Measurements from ENCODE around the gene CD180.

CD180 gene

GRCh38 chr5:67201897-67202549 lies 5.4 kb upstream of the CD180 start:
- in situ Hi-C loops (cut with MboI; ENCODE audit: low sequenced_read_pairs, unreplicated experiment), result loop anchor here (25.0 kb wide), 1 partner anchor 215 kb away; no protein-coding TSS in a partner anchor
- no peak for TF ChIP-seq CTCF (IDR thresholded peaks at IDR 0.05; ENCODE audit: borderline replicate concordance, control extremely low read depth, extremely low read depth, insufficient read depth, missing control alignments)
- no peak for DNase-seq (ENCODE audit: low spot score)

GRCh38 chr5:67200809-67201562 lies 4.4 kb upstream of the CD180 start:
- in situ Hi-C loops (cut with MboI; ENCODE audit: low sequenced_read_pairs, unreplicated experiment), result loop anchor here (25.0 kb wide), 1 partner anchor 214 kb away; no protein-coding TSS in a partner anchor
- no peak for DNase-seq (ENCODE audit: low spot score)
- no peak for TF ChIP-seq CTCF (IDR thresholded peaks at IDR 0.05; ENCODE audit: borderline replicate concordance, control extremely low read depth, extremely low read depth, insufficient read depth, missing control alignments)

- no peak for DNase-seq (ENCODE audit: low spot score)
- in situ Hi-C loops (cut with MboI; ENCODE audit: low sequenced_read_pairs, unreplicated experiment), result loop anchor here (25.0 kb wide), 1 partner anchor 213 kb away; no protein-coding TSS in a partner anchor
- no peak for TF ChIP-seq CTCF (IDR thresholded peaks at IDR 0.05; ENCODE audit: borderline replicate concordance, control extremely low read depth, extremely low read depth, insufficient read depth, missing control alignments)
Observed at GRCh38 chr5:67199859-67200258, 3.3 kb upstream of the CD180 start.

- TF ChIP-seq CTCF (IDR thresholded peaks at IDR 0.05; ENCODE audit: borderline replicate concordance, control extremely low read depth, extremely low read depth, insufficient read depth, missing control alignments), result no peak
- in situ Hi-C loops (cut with MboI; ENCODE audit: low sequenced_read_pairs, unreplicated experiment), result no loop called here
- DNase-seq (ENCODE audit: low spot score), result no peak
Observed at GRCh38 chr5:67198917-67199316, 2.3 kb upstream of the CD180 start.

- in situ Hi-C loops (cut with MboI; ENCODE audit: low sequenced_read_pairs, unreplicated experiment), result no loop called here
- DNase-seq (ENCODE audit: low spot score), result no peak
- no peak for TF ChIP-seq CTCF (IDR thresholded peaks at IDR 0.05; ENCODE audit: borderline replicate concordance, control extremely low read depth, extremely low read depth, insufficient read depth, missing control alignments)
Observed at GRCh38 chr5:67197536-67197935, 937 bp upstream of the CD180 start.

GRCh38 chr5:67195406-67196275 lies 958 bp downstream of the CD180 start:
- TF ChIP-seq CTCF (IDR thresholded peaks at IDR 0.05; ENCODE audit: borderline replicate concordance, control extremely low read depth, extremely low read depth, insufficient read depth, missing control alignments), result no peak
- no peak for DNase-seq (ENCODE audit: low spot score)
- in situ Hi-C loops (cut with MboI; ENCODE audit: low sequenced_read_pairs, unreplicated experiment), result no loop called here

Data from GM13976 (cell line).